GM21825 (cell line): ENCODE measurements around the gene KRT77.

Experiments used
- ATAC-seq: cut with Tn5 transposase; IDR thresholded peaks from one replicate; pipeline ENCODE4 v1.9.1; 2021; ENCODE audit warnings: mild to moderate bottlenecking, moderate library complexity; ENCODE audit not compliant: unreplicated experiment

KRT77 gene

GRCh38 chr12:52693261-52693660 is 10.1 kb downstream of the KRT77 start:
- no peak for ATAC-seq

- ATAC-seq: no peak
These were observed 11.1 kb downstream of the KRT77 start for GRCh38 chr12:52692254-52692653.

- ATAC-seq: no peak
These were observed 11.5 kb downstream of the KRT77 start for GRCh38 chr12:52691841-52692150.

- ATAC-seq: no peak
These were observed 12.1 kb downstream of the KRT77 start for GRCh38 chr12:52691076-52691840.

- no peak for ATAC-seq
These were observed 12.8 kb downstream of the KRT77 start for GRCh38 chr12:52690351-52691075.

GRCh38 chr12:52689936-52690335 is 13.4 kb downstream of the KRT77 start:
- no peak for ATAC-seq

- no peak for ATAC-seq
These were observed 14.1 kb downstream of the KRT77 start for GRCh38 chr12:52689239-52689638.

GRCh38 chr12:52688481-52688880 is 14.8 kb downstream of the KRT77 start:
- ATAC-seq: no peak

- no peak for ATAC-seq
These were observed 15.6 kb downstream of the KRT77 start for GRCh38 chr12:52687497-52688385.

GRCh38 chr12:52686756-52687487 is 16.4 kb downstream of the KRT77 start:
- no peak for ATAC-seq

- ATAC-seq: no peak
These were observed 17.3 kb downstream of the KRT77 start for GRCh38 chr12:52686063-52686462.

- ATAC-seq: no peak
These were observed 17.9 kb downstream of the KRT77 start for GRCh38 chr12:52685406-52685890.

GRCh38 chr12:52684431-52684830 is 18.9 kb downstream of the KRT77 start:
- no peak for ATAC-seq

- no peak for ATAC-seq
These were observed 19.6 kb downstream of the KRT77 start for GRCh38 chr12:52683575-52684300.

- ATAC-seq: no peak
These were observed 20.3 kb downstream of the KRT77 start for GRCh38 chr12:52682938-52683574.

GRCh38 chr12:52682381-52682660 is 21.0 kb downstream of the KRT77 start:
- no peak for ATAC-seq

GRCh38 chr12:52681526-52682380 is 21.6 kb downstream of the KRT77 start:
- no peak for ATAC-seq

- no peak for ATAC-seq
These were observed 23.0 kb downstream of the KRT77 start, which contains the start of gene KRT1 for GRCh38 chr12:52680363-52680762. Gene KRT1, minus strand, starts transcription at chr12:52680407. Its CDS starts 59 bp downstream, at chr12:52680348.

GRCh38 chr12:52679875-52680274 is 23.4 kb downstream of the KRT77 start:
- ATAC-seq: no peak
